ENCODE measurements around the gene NHP2.

NHP2 gene

DNA sequence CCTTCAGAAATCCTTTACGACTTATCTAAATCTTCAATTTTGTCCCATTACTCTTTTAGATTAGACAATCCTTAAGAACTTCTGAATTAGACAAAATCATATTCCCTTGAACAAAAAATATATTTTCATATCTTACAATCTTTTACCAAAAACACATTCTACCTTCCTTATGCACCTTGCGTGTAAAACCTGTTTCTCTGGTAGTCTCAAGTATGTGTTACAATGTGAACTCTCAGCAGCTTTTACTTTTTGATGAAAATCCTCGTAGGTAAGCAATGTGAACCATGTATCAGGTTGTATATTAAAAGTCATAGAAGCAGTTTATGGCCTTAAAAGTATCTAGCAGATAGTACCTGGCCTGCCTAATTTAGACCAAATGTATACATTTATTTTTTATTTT lies 20.8 kb upstream of the NHP2 start:
- DNase-seq (ENCODE audit: low spot score) = no peak

- no peak for DNase-seq (ENCODE audit: low spot score)
Measured at GRCh38 chr5:178170455-178170854, 16.8 kb upstream of the NHP2 start.

DNA sequence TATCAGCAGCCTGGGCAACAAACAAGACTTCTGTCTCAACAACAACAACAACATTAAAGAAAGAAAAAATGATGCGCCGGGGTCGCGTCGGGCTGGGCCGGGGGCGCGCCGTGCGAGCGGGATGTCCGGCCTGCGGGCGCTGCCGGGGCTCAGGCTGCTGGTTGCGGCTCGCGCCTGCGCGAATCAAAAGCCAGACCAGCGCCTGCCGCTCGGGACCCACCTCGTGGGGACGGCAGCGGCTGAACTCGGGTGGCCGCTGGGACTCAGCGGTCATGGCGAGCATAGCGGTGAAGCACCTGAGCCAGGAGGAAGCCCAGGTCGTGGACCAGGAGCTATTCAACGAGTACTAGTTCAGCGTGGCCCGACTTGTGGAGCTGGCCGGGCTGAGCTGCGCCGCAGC lies 11.9 kb upstream of the NHP2 start:
- no peak for DNase-seq (ENCODE audit: low spot score)

DNA sequence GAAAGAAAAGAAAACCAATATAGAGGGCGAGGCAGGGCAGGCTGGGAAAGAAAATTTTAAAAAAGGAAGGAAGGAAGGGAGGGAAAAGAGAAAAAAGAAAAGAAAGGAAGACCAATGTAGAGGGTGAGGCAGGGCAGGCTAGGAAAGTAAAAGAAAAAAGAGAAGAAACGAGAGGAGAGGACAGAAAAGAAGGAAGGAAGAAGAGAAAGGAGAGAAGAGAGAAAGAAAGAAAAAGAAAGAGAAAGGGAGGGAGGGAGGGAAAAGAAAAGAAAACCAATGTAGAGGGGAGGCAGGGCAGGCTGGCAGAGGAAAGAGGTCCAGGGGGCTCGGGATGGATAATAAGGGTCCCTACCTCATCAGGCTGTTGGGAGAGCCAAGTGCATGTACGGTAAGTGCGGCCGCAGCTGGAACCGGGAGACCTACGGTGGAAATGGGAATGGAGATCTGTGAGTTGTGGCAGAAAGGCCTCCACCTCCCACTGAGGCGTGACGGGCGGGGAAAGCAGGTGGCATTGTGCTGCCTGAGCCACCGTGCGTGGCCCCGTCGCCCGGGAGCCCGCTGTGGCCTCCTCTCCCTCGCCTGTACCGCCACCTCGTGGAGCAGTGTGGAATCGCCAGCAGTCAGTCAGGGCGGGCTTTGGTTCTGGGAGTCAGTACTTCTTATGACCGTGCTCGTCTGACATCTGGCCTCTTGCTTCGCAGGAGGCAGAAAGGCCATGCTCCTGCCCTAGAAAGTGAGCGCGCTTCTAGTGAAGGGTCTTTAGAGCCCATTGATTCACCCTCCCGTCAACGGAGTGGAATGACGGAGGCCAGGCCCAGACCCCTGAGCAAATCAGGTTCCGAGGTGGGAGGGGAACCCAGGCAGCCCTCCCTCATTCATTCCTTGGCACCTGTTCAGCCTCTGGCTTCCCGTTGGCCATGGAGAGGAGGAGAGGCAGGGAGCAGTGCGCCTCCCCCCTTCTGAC lies 10.4 kb upstream of the NHP2 start:
- DNase-seq (ENCODE audit: low spot score) = peak; percentile 92

- no peak for DNase-seq (ENCODE audit: low spot score)
Measured at GRCh38 chr5:178162481-178162880, 8.8 kb upstream of the NHP2 start.

GRCh38 chr5:178160176-178160575 lies 6.5 kb upstream of the NHP2 start:
- DNase-seq (ENCODE audit: low spot score) = no peak

DNA sequence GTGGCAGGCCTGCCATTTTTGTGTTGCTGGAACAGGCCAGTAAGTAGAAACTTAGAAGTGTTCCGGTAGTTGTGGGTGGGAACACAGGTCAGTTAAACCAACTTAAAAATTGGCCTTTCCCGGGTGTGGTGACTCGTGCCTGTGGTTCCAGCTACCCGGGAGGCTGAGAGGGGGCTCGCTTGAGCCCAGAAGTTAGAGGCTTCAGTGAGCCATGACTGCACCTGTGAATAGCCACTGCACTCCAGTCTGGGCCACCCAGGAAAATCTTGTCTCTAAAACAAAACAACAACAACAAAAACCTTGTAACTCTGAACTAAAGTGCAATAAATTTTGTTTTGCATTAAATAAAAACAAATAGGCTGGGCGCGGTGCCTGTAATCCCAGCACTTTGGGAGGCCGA lies 1.4 kb upstream of the NHP2 start:
- DNase-seq (ENCODE audit: low spot score) = no peak

- DNase-seq (ENCODE audit: low spot score) = no peak
Measured at GRCh38 chr5:178152491-178153444, 917 bp downstream of the NHP2 start.

GRCh38 chr5:178150977-178151734 lies 2.5 kb downstream of the NHP2 start:
- DNase-seq (ENCODE audit: low spot score) = no peak

DNA sequence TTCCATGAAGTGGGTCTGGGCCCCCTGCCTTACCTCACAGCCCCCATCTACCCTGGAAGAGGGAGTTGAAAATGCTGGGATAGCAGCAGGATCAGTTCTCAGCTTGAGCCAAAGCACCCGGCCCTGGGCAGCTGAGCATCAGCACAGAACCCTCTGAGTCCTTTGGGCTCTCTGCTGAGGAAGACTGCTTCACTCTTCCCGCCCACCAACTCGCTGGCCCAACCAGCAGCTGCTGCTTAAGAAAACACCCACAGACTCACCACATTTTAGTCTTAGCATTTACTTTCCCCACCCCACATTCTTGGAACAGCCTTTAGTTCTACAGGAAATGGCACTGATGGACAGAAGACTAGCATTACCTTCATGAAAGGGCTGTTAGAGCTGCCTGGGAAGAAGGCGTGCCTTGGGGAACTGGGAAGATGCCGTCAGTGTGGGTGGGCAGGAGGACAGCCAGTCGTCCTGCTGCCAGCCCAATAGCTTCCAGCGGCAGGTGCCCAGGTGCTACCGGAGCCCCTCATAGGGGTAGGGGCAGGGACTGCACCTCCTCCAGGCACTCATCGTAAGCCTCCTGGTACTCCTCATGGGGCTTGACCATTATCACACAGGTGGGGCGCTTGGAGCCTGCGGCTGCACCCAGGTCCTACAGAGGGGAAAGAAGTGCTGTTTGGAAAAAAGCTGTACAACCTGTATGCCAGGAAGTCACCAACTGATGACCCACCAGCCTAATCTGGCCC lies 4.3 kb downstream of the NHP2 start:
- no peak for DNase-seq (ENCODE audit: low spot score)

GRCh38 chr5:178147406-178147805 lies 6.3 kb downstream of the NHP2 start:
- DNase-seq (ENCODE audit: low spot score) = no peak

DNA sequence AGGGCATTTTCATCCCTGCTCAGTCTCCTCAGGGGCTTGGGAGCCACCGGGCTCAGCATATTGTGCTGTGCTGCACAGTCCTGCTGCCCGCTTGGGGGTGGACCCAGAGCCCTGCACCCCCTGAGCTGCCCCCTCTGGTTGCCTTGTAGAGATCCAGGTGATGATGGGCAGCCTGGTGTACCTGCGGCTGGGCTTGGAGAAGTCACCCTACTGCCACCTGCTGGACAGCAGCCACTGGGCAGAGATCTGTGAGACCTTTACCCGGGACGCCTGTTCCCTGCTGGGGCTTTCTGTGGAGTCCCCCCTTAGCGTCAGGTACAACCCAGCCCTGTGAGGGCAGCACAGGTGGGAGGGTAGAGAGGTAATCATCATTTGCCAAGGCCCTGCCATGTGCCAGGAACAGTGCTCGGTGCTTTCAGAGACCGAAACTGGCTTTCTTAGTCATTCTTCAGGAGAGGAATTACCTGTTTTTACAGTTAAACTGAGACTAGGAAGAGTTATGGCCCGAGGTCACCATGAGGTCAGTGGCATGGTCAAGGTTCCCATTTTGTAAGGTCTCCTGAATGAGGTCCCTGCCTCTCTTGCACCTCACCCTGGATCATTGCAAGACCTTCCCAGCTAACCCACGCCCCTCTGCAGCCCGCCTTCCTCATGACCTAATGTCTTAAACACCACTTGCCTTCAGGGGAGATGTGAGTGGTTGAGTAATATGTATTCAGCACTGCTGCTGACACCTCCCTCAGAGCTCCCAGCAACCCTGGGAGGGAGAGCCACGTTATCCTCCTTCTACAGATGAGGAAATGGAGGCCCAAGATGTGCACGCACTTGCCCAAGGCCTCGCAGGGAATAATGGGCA lies 7.5 kb downstream of the NHP2 start:
- peak; percentile 76 for DNase-seq (ENCODE audit: low spot score)

- no peak for DNase-seq (ENCODE audit: low spot score)
Measured at GRCh38 chr5:178143901-178144300, 9.8 kb downstream of the NHP2 start.

GRCh38 chr5:178143246-178143645 lies 10.4 kb downstream of the NHP2 start:
- no peak for DNase-seq (ENCODE audit: low spot score)

- DNase-seq (ENCODE audit: low spot score) = no peak
Measured at GRCh38 chr5:178142642-178143041, 11.0 kb downstream of the NHP2 start.

GRCh38 chr5:178141550-178141949 lies 12.1 kb downstream of the NHP2 start:
- no peak for DNase-seq (ENCODE audit: low spot score)

DNA sequence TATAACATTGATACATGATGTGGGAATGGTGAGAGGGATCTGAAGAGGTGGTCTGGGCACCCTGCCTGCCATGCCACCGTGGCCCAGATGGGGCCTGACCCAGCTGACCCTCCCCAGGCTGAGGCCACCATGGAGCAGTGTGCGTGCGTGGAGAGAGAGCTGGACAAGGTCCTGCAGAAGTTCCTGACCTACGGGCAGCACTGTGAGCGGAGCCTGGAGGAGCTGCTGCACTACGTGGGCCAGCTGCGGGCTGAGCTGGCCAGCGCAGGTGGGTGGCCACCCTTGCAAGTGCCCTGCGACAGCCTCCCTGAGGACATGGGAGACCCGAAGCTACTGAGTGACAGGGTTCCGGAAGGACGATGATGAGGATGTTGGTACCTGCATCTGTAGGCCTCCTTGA lies 15.7 kb downstream of the NHP2 start:
- no peak for DNase-seq (ENCODE audit: low spot score)

GRCh38 chr5:178136990-178137389 lies 16.7 kb downstream of the NHP2 start:
- no peak for DNase-seq (ENCODE audit: low spot score)

GRCh38 chr5:178131446-178131996 lies 22.2 kb downstream of the NHP2 start:
- no peak for DNase-seq (ENCODE audit: low spot score)

All from CD4-positive, alpha-beta T cell treated with Interleukin-15 for 4 hours (primary cell).